OCI-M1 (cell line): ENCODE results near the gene GLI1.
"Not testable (repeated sequence)": the region's sequence is repeated elsewhere in the genome, so short reads cannot be mapped to it uniquely, and the experiment has no call there.

ENCODE experiments used
- DNase-seq: peaks from one replicate; lab custom pipeline; 2025; lab: John Stamatoyannopoulos, UW

Gene GLI1

GRCh38 chr12:57459750-57460467 is at the start of gene GLI1:
Gene GLI1 (plus strand): TSS chr12:57459785. CDS start chr12:57463692, 3,907 bp downstream.
- DNase-seq = peak; percentile 60

- no peak for DNase-seq
Observed at GRCh38 chr12:57410534-57410933, 49.1 kb upstream of the GLI1 start.

- DNase-seq = not testable (repeated sequence)
Observed at GRCh38 chr12:57414160-57414559, 45.4 kb upstream of the GLI1 start.

GRCh38 chr12:57415088-57415487 is 44.5 kb upstream of the GLI1 start:
- DNase-seq = no peak

GRCh38 chr12:57416039-57416996 is 43.3 kb upstream of the GLI1 start:
- no peak for DNase-seq

GRCh38 chr12:57418255-57418654 is 41.3 kb upstream of the GLI1 start:
- DNase-seq = no peak

GRCh38 chr12:57419495-57419894 is 40.1 kb upstream of the GLI1 start:
- DNase-seq = no peak

GRCh38 chr12:57420482-57420881 is 39.1 kb upstream of the GLI1 start:
- DNase-seq = no peak

GRCh38 chr12:57426948-57427347 is 32.6 kb upstream of the GLI1 start:
- DNase-seq = not testable (repeated sequence)

GRCh38 chr12:57428965-57429364 is 30.6 kb upstream of the GLI1 start:
- DNase-seq = no peak

- DNase-seq = peak; percentile 72
Observed at GRCh38 chr12:57429473-57430111, 30.0 kb upstream of the GLI1 start.

- DNase-seq = peak; percentile 81
Observed at GRCh38 chr12:57430112-57430930, 29.3 kb upstream of the GLI1 start.

- DNase-seq = peak; percentile 97
Observed at GRCh38 chr12:57430931-57431566, 28.5 kb upstream of the GLI1 start, which contains the start of gene R3HDM2. Gene R3HDM2 (minus strand): TSS chr12:57431043. CDS start chr12:57310428, 120,615 bp downstream.

GRCh38 chr12:57431654-57432188 is 27.9 kb upstream of the GLI1 start:
- DNase-seq = no peak

- DNase-seq = no peak
Observed at GRCh38 chr12:57433370-57433769, 26.2 kb upstream of the GLI1 start.

GRCh38 chr12:57434517-57435223 is 24.9 kb upstream of the GLI1 start, which contains the start of gene INHBC:
Gene INHBC (plus strand): TSS chr12:57434784. CDS start chr12:57434887, 103 bp downstream.
- DNase-seq = no peak

- no peak for DNase-seq
Observed at GRCh38 chr12:57435293-57435692, 24.3 kb upstream of the GLI1 start.

GRCh38 chr12:57438400-57438799 is 21.2 kb upstream of the GLI1 start:
- no peak for DNase-seq

GRCh38 chr12:57439762-57440266 is 19.8 kb upstream of the GLI1 start:
- DNase-seq = no peak

- DNase-seq = not testable (repeated sequence)
Observed at GRCh38 chr12:57441393-57441792, 18.2 kb upstream of the GLI1 start.
